ENCODE data around the gene PRAC1.

Gene PRAC1

GRCh38 chr17:48747445-48748363 lies 25.4 kb upstream of the PRAC1 start:
- no peak overlapping the region for H3K4me3 ChIP-seq (ENCODE audit: low read length)
- TF ChIP-seq CTCF (IDR thresholded peaks at IDR 0.05; ENCODE audit: insufficient read depth, low read depth, low read length, missing control alignments), result no peak
- no peak for DNase-seq (ENCODE audit: low read depth)

GRCh38 chr17:48746916-48747444 lies 24.7 kb upstream of the PRAC1 start:
- no peak overlapping the region for H3K4me3 ChIP-seq (ENCODE audit: low read length)
- TF ChIP-seq CTCF (IDR thresholded peaks at IDR 0.05; ENCODE audit: insufficient read depth, low read depth, low read length, missing control alignments), result no peak
- DNase-seq (ENCODE audit: low read depth), result no peak

- no peak overlapping the region for H3K4me3 ChIP-seq (ENCODE audit: low read length)
- DNase-seq (ENCODE audit: low read depth), result no peak
- TF ChIP-seq CTCF (IDR thresholded peaks at IDR 0.05; ENCODE audit: insufficient read depth, low read depth, low read length, missing control alignments), result no peak
Measured at GRCh38 chr17:48745381-48746275, 23.3 kb upstream of the PRAC1 start.

- DNase-seq (ENCODE audit: low read depth), result no peak
- TF ChIP-seq CTCF (IDR thresholded peaks at IDR 0.05; ENCODE audit: insufficient read depth, low read depth, low read length, missing control alignments), result no peak
- H3K4me3 ChIP-seq (ENCODE audit: low read length), result no peak overlapping the region
Measured at GRCh38 chr17:48740537-48740936, 18.2 kb upstream of the PRAC1 start.

- no peak overlapping the region for H3K4me3 ChIP-seq (ENCODE audit: low read length)
- peak; percentile 32 for DNase-seq (ENCODE audit: low read depth)
- TF ChIP-seq CTCF (IDR thresholded peaks at IDR 0.05; ENCODE audit: insufficient read depth, low read depth, low read length, missing control alignments), result no peak
Measured at GRCh38 chr17:48738803-48739526, 16.6 kb upstream of the PRAC1 start.

- DNase-seq (ENCODE audit: low read depth), result no peak
- no peak for TF ChIP-seq CTCF (IDR thresholded peaks at IDR 0.05; ENCODE audit: insufficient read depth, low read depth, low read length, missing control alignments)
- H3K4me3 ChIP-seq (ENCODE audit: low read length), result no peak overlapping the region
Measured at GRCh38 chr17:48738424-48738802, 16.1 kb upstream of the PRAC1 start.

All from epithelial cell of esophagus (primary cell).